ENCODE data around the gene SSC4D. TPM values are rescaled to one million over a fixed set of nuclear protein-coding genes. Genes with fewer than 3 reads are reported as not detected.

SSC4D gene
- total RNA-seq, 1 donor from 2014 or later = 6.0 TPM

GRCh38 chr7:76347710-76348109 is 61.8 kb downstream of the SSC4D start:
- Mint-ChIP-seq H3K4me1 (ENCODE audit: low read depth, unreplicated experiment) (peaks cover 55% of the 10 kb centered on the region), H3K4me3 (ENCODE audit: unreplicated experiment) (peak overlapping the region; percentile 60), H3K36me3 (ENCODE audit: low read depth, unreplicated experiment) (peaks cover 57% of the 10 kb centered on the region), H3K27ac (ENCODE audit: unreplicated experiment) (peak overlapping the region; percentile 64), H3K27me3 (ENCODE audit: low read depth, unreplicated experiment) (no peaks in the 10 kb centered on the region), H3K9me3 (ENCODE audit: unreplicated experiment) (no peaks in the 10 kb centered on the region)
- no peak overlapping the region for H3K4me3 ChIP-seq (ENCODE audit: insufficient read depth, low read depth, low read length)
- no peak overlapping the region for H3K27ac ChIP-seq (ENCODE audit: low read depth, low read length)
- peaks cover 27% of the 10 kb centered on the region for H3K4me1 ChIP-seq (ENCODE audit: insufficient read depth, low read length)
- peaks cover 99% of the 10 kb centered on the region for H3K79me2 ChIP-seq (ENCODE audit: insufficient read depth, low read length)
- no peak for FAIRE-seq
- no peak overlapping the region for H3K9ac ChIP-seq (ENCODE audit: low read length)
- H3K27me3 ChIP-seq (ENCODE audit: insufficient read depth, low read length) = no peaks in the 10 kb centered on the region
- peaks cover 56% of the 10 kb centered on the region for H3K36me3 ChIP-seq (ENCODE audit: insufficient read depth, low read length)
- no peak for TF ChIP-seq EZH2 (IDR thresholded peaks at IDR 0.05; ENCODE audit: insufficient read depth, low read length)
- TF ChIP-seq CTCF (IDR thresholded peaks at IDR 0.05; ENCODE audit: insufficient read depth, low read depth, low read length) = no peak
- peaks cover 99% of the 10 kb centered on the region for H4K20me1 ChIP-seq (ENCODE audit: insufficient read depth, low read length)
- no peaks in the 10 kb centered on the region for H3K9me3 ChIP-seq (ENCODE audit: insufficient read depth, low read depth, low read length)
- H2AFZ ChIP-seq (ENCODE audit: low read depth, low read length) = no peak overlapping the region
- no peak overlapping the region for H3K4me2 ChIP-seq (ENCODE audit: low read length)
- no peak for DNase-seq (ENCODE audit: low read depth)

GRCh38 chr7:76346778-76347177 is 62.7 kb downstream of the SSC4D start:
- peaks cover 99% of the 10 kb centered on the region for H3K79me2 ChIP-seq (ENCODE audit: insufficient read depth, low read length)
- H3K9ac ChIP-seq (ENCODE audit: low read length) = no peak overlapping the region
- no peak overlapping the region for H3K27ac ChIP-seq (ENCODE audit: low read depth, low read length)
- peaks cover 24% of the 10 kb centered on the region for H3K4me1 ChIP-seq (ENCODE audit: insufficient read depth, low read length)
- TF ChIP-seq EZH2 (IDR thresholded peaks at IDR 0.05; ENCODE audit: insufficient read depth, low read length) (no peak), CTCF (IDR thresholded peaks at IDR 0.05; ENCODE audit: insufficient read depth, low read depth, low read length) (no peak)
- Mint-ChIP-seq H3K27ac (ENCODE audit: unreplicated experiment) (peak overlapping the region; percentile 60), H3K27me3 (ENCODE audit: low read depth, unreplicated experiment) (no peaks in the 10 kb centered on the region), H3K9me3 (ENCODE audit: unreplicated experiment) (no peaks in the 10 kb centered on the region), H3K4me3 (ENCODE audit: unreplicated experiment) (peak overlapping the region; percentile 72), H3K4me1 (ENCODE audit: low read depth, unreplicated experiment) (peaks cover 57% of the 10 kb centered on the region), H3K36me3 (ENCODE audit: low read depth, unreplicated experiment) (peaks cover 57% of the 10 kb centered on the region)
- H3K9me3 ChIP-seq (ENCODE audit: insufficient read depth, low read depth, low read length) = no peaks in the 10 kb centered on the region
- DNase-seq (ENCODE audit: low read depth) = no peak
- H3K4me3 ChIP-seq (ENCODE audit: insufficient read depth, low read depth, low read length) = no peak overlapping the region
- no peak overlapping the region for H2AFZ ChIP-seq (ENCODE audit: low read depth, low read length)
- peaks cover 64% of the 10 kb centered on the region for H3K36me3 ChIP-seq (ENCODE audit: insufficient read depth, low read length)
- peak overlapping the region; percentile 48 for H3K4me2 ChIP-seq (ENCODE audit: low read length)
- peaks cover 99% of the 10 kb centered on the region for H4K20me1 ChIP-seq (ENCODE audit: insufficient read depth, low read length)
- FAIRE-seq = no peak
- no peaks in the 10 kb centered on the region for H3K27me3 ChIP-seq (ENCODE audit: insufficient read depth, low read length)

- H2AFZ ChIP-seq (ENCODE audit: low read depth, low read length) = no peak overlapping the region
- no peaks in the 10 kb centered on the region for H3K27me3 ChIP-seq (ENCODE audit: insufficient read depth, low read length)
- Mint-ChIP-seq H3K36me3 (ENCODE audit: low read depth, unreplicated experiment) (peaks cover 52% of the 10 kb centered on the region), H3K4me1 (ENCODE audit: low read depth, unreplicated experiment) (peaks cover 55% of the 10 kb centered on the region), H3K9me3 (ENCODE audit: unreplicated experiment) (no peaks in the 10 kb centered on the region), H3K27me3 (ENCODE audit: low read depth, unreplicated experiment) (no peaks in the 10 kb centered on the region), H3K27ac (ENCODE audit: unreplicated experiment) (peak overlapping the region; percentile 37), H3K4me3 (ENCODE audit: unreplicated experiment) (no peak overlapping the region)
- no peak overlapping the region for H3K27ac ChIP-seq (ENCODE audit: low read depth, low read length)
- no peak for TF ChIP-seq CTCF (IDR thresholded peaks at IDR 0.05; ENCODE audit: insufficient read depth, low read depth, low read length)
- TF ChIP-seq EZH2 (IDR thresholded peaks at IDR 0.05; ENCODE audit: insufficient read depth, low read length) = no peak
- H3K9ac ChIP-seq (ENCODE audit: low read length) = no peak overlapping the region
- no peak overlapping the region for H3K4me3 ChIP-seq (ENCODE audit: insufficient read depth, low read depth, low read length)
- no peak overlapping the region for H3K4me2 ChIP-seq (ENCODE audit: low read length)
- peaks cover 64% of the 10 kb centered on the region for H3K36me3 ChIP-seq (ENCODE audit: insufficient read depth, low read length)
- DNase-seq (ENCODE audit: low read depth) = no peak
- H3K9me3 ChIP-seq (ENCODE audit: insufficient read depth, low read depth, low read length) = no peaks in the 10 kb centered on the region
- peaks cover 99% of the 10 kb centered on the region for H4K20me1 ChIP-seq (ENCODE audit: insufficient read depth, low read length)
- H3K79me2 ChIP-seq (ENCODE audit: insufficient read depth, low read length) = peaks cover 99% of the 10 kb centered on the region
- H3K4me1 ChIP-seq (ENCODE audit: insufficient read depth, low read length) = peaks cover 18% of the 10 kb centered on the region
- FAIRE-seq = no peak
Observed at GRCh38 chr7:76346097-76346496, 63.4 kb downstream of the SSC4D start.
